Karpas-422 (cell line): ENCODE results near the gene POLRMT. TPM values are rescaled to one million over a fixed set of nuclear protein-coding genes. Genes with fewer than 3 reads are reported as not detected.

Experiments used
- DNase-seq: peaks from one replicate; pipeline ENCODE4 v3.0.0-alpha.2; 2015
- H2AFZ ChIP-seq: fragments of 200-600 bp; sonication (generic); 2 replicates; pipeline ENCODE4 v1.6.1; 2014; ENCODE audit warnings: antibody characterized with exemption, low read length, mixed read lengths
- H3K27ac ChIP-seq: fragments of 200-600 bp; sonication (generic); 2 replicates; pipeline ENCODE4 v1.5.1; 2014; ENCODE audit warnings: mild to moderate bottlenecking, low read length, moderate library complexity
- H3K27me3 ChIP-seq: fragments of 200-600 bp; sonication (generic); 2 replicates; pipeline ENCODE4 v1.6.1; 2014; ENCODE audit warnings: low read length, mixed read lengths
- H3K36me3 ChIP-seq: fragments of 200-600 bp; sonication (generic); 2 replicates; pipeline ENCODE4 v1.6.1; 2014; ENCODE audit warnings: low read length, mixed read lengths; ENCODE audit not compliant: insufficient read depth
- H3K4me1 ChIP-seq: fragments of 200-600 bp; sonication (generic); 2 replicates; pipeline ENCODE4 v1.6.1; 2014; ENCODE audit warnings: mild to moderate bottlenecking, low read length, mixed read lengths
- H3K4me2 ChIP-seq: fragments of 200-600 bp; sonication (generic); 2 replicates; pipeline ENCODE4 v1.6.1; 2014; ENCODE audit warnings: low read length, low read depth, mild to moderate bottlenecking; ENCODE audit not compliant: poor library complexity, severe bottlenecking
- H3K4me3 ChIP-seq: fragments of 200-600 bp; sonication (generic); 2 replicates; pipeline ENCODE4 v1.5.1; 2014; ENCODE audit warnings: mild to moderate bottlenecking, antibody characterized with exemption, low read length, mixed read lengths
- H3K79me2 ChIP-seq: fragments of 200-600 bp; sonication (generic); 2 replicates; pipeline ENCODE4 v1.6.1; 2014; ENCODE audit warnings: mild to moderate bottlenecking, low read length, mixed read lengths
- H3K9ac ChIP-seq: fragments of 200-600 bp; sonication (generic); 2 replicates; pipeline ENCODE4 v1.6.0; 2014; ENCODE audit warnings: low read length
- H3K9me2 ChIP-seq: fragments of 200-600 bp; sonication (generic), shearing (Covaris generic); replicated peaks from 2 replicates; pipeline ENCODE4 v1.6.0; 2014; ENCODE audit warnings: mild to moderate bottlenecking, low read length, moderate library complexity; ENCODE audit not compliant: insufficient read depth
- H3K9me3 ChIP-seq: fragments of 300-700, 200-600 bp; sonication (generic); 2 replicates; pipeline ENCODE4 v1.6.1; 2014; ENCODE audit warnings: low read length, mixed read lengths
- H4K20me1 ChIP-seq: fragments of 200-600 bp; sonication (generic); 2 replicates; pipeline ENCODE4 v1.6.1; 2014; ENCODE audit warnings: mild to moderate bottlenecking, antibody characterized with exemption, low read length, low read depth; ENCODE audit not compliant: insufficient read depth
- total RNA-seq: library from RNA; depleted of rRNA; stranded (reverse); fragments of >200 nt; shearing (Covaris generic); gene quantifications from 2 replicates; pipeline ENCODE4 v1.2.3, GENCODE V29; 2014; ENCODE audit warnings: low replicate concordance

POLRMT gene
- total RNA-seq, 1 experiment from 2014 or later: 51.5 TPM

- Histone ChIP-seq H3K4me1 (no peaks in the 10 kb centered on the region), H4K20me1 (peaks cover 38% of the 10 kb centered on the region)
- DNase-seq: no peak
Measured at GRCh38 chr19:651991-652390, 18.7 kb upstream of the POLRMT start.

GRCh38 chr19:651114-651818 lies 17.9 kb upstream of the POLRMT start:
- no peak for DNase-seq
- H3K9me2 ChIP-seq: no peaks in the 10 kb centered on the region
- peaks cover 30% of the 10 kb centered on the region for H4K20me1 ChIP-seq
- peaks cover 16% of the 10 kb centered on the region for H3K36me3 ChIP-seq
- H3K79me2 ChIP-seq: peaks cover 41% of the 10 kb centered on the region
- H3K4me3 ChIP-seq: no peak overlapping the region
- H3K9me3 ChIP-seq: no peaks in the 10 kb centered on the region
- H3K9ac ChIP-seq: no peak overlapping the region
- no peak overlapping the region for H3K27ac ChIP-seq
- H3K27me3 ChIP-seq: no peaks in the 10 kb centered on the region
- H3K4me1 ChIP-seq: no peaks in the 10 kb centered on the region
- H3K4me2 ChIP-seq: no peak overlapping the region
- no peak overlapping the region for H2AFZ ChIP-seq

More at GRCh38 chr19:651991-652390, 18.7 kb upstream of the POLRMT start:
- Histone ChIP-seq H3K4me2 (no peak overlapping the region), H3K9me2 (no peaks in the 10 kb centered on the region), H3K27me3 (no peaks in the 10 kb centered on the region), H3K27ac (no peak overlapping the region), H3K4me3 (no peak overlapping the region), H3K9ac (no peak overlapping the region), H3K79me2 (peaks cover 48% of the 10 kb centered on the region), H2AFZ (no peak overlapping the region), H3K9me3 (no peaks in the 10 kb centered on the region), H3K36me3 (peaks cover 16% of the 10 kb centered on the region)

GRCh38 chr19:650121-650520 lies 16.8 kb upstream of the POLRMT start:
- H3K9me2 ChIP-seq: no peaks in the 10 kb centered on the region
- H3K4me2 ChIP-seq: no peak overlapping the region
- peaks cover 12% of the 10 kb centered on the region for H3K36me3 ChIP-seq
- H4K20me1 ChIP-seq: peaks cover 26% of the 10 kb centered on the region
- H3K4me3 ChIP-seq: no peak overlapping the region
- H3K27me3 ChIP-seq: no peaks in the 10 kb centered on the region
- no peak overlapping the region for H3K27ac ChIP-seq
- H2AFZ ChIP-seq: no peak overlapping the region
- no peak overlapping the region for H3K9ac ChIP-seq
- no peaks in the 10 kb centered on the region for H3K9me3 ChIP-seq
- H3K79me2 ChIP-seq: peaks cover 29% of the 10 kb centered on the region
- no peak for DNase-seq
- no peaks in the 10 kb centered on the region for H3K4me1 ChIP-seq

- Histone ChIP-seq H2AFZ (no peak overlapping the region), H3K9me2 (no peaks in the 10 kb centered on the region), H3K27ac (no peak overlapping the region), H3K4me3 (no peak overlapping the region), H4K20me1 (peaks cover 20% of the 10 kb centered on the region), H3K79me2 (peaks cover 23% of the 10 kb centered on the region), H3K9ac (no peak overlapping the region), H3K4me2 (no peak overlapping the region), H3K27me3 (no peaks in the 10 kb centered on the region), H3K4me1 (peaks cover 9% of the 10 kb centered on the region), H3K9me3 (no peaks in the 10 kb centered on the region), H3K36me3 (peaks cover 7% of the 10 kb centered on the region)
- no peak for DNase-seq
Measured at GRCh38 chr19:648904-649801, 15.8 kb upstream of the POLRMT start.

GRCh38 chr19:648305-648704 lies 15.0 kb upstream of the POLRMT start:
- peaks cover under 1% of the 10 kb centered on the region; the same call in 1 of the 2 replicates for H3K36me3 ChIP-seq
- no peak overlapping the region for H2AFZ ChIP-seq
- H3K4me1 ChIP-seq: peaks cover 10% of the 10 kb centered on the region
- no peak for DNase-seq
- peaks cover 14% of the 10 kb centered on the region for H3K79me2 ChIP-seq
- H4K20me1 ChIP-seq: peaks cover 11% of the 10 kb centered on the region
- H3K9ac ChIP-seq: no peak overlapping the region
- no peaks in the 10 kb centered on the region for H3K9me2 ChIP-seq
- no peak overlapping the region for H3K4me2 ChIP-seq
- no peak overlapping the region for H3K27ac ChIP-seq
- H3K9me3 ChIP-seq: no peaks in the 10 kb centered on the region
- no peak overlapping the region for H3K4me3 ChIP-seq
- H3K27me3 ChIP-seq: no peaks in the 10 kb centered on the region

- H3K4me2 ChIP-seq: no peak overlapping the region
- no peaks in the 10 kb centered on the region for H3K27me3 ChIP-seq
- H3K79me2 ChIP-seq: peaks cover 9% of the 10 kb centered on the region
- peaks cover 8% of the 10 kb centered on the region; the same call in 1 of the 2 replicates for H4K20me1 ChIP-seq
- H2AFZ ChIP-seq: no peak overlapping the region
- H3K4me1 ChIP-seq: peaks cover 10% of the 10 kb centered on the region
- H3K9me2 ChIP-seq: no peaks in the 10 kb centered on the region
- no peak for DNase-seq
- no peak overlapping the region for H3K4me3 ChIP-seq
- H3K9ac ChIP-seq: no peak overlapping the region
- H3K36me3 ChIP-seq: no peaks in the 10 kb centered on the region
- no peaks in the 10 kb centered on the region for H3K9me3 ChIP-seq
- no peak overlapping the region for H3K27ac ChIP-seq
Measured at GRCh38 chr19:647566-648284, 14.4 kb upstream of the POLRMT start.

- Histone ChIP-seq H3K9ac (no peak overlapping the region), H3K4me3 (no peak overlapping the region), H3K36me3 (no peaks in the 10 kb centered on the region), H3K79me2 (peaks cover 3% of the 10 kb centered on the region; the same call in 1 of the 2 replicates), H3K4me2 (no peak overlapping the region), H3K4me1 (peaks cover 10% of the 10 kb centered on the region), H3K27me3 (no peaks in the 10 kb centered on the region), H3K27ac (no peak overlapping the region), H3K9me2 (no peaks in the 10 kb centered on the region), H3K9me3 (no peaks in the 10 kb centered on the region), H4K20me1 (0 out of 2 replicates have a peak, but pooled peaks cover 8% of the 10 kb centered on the region), H2AFZ (no peak overlapping the region)
- no peak for DNase-seq
Measured at GRCh38 chr19:646779-647565, 13.6 kb upstream of the POLRMT start.
